HG03135 (cell line): ENCODE measurements around the gene NUDCD2.
"Not testable (repeated sequence)": the region's sequence is repeated elsewhere in the genome, so short reads cannot be mapped to it uniquely, and the experiment has no call there.

Source experiments
- ATAC-seq: cut with Tn5 transposase; IDR thresholded peaks from one replicate; pipeline ENCODE4 v1.9.1; 2021; ENCODE audit warnings: mild to moderate bottlenecking, moderate library complexity; ENCODE audit not compliant: unreplicated experiment

Gene NUDCD2

GRCh38 chr5:163473635-163474243, 13.8 kb upstream of the NUDCD2 start:
- no peak for ATAC-seq

DNA sequence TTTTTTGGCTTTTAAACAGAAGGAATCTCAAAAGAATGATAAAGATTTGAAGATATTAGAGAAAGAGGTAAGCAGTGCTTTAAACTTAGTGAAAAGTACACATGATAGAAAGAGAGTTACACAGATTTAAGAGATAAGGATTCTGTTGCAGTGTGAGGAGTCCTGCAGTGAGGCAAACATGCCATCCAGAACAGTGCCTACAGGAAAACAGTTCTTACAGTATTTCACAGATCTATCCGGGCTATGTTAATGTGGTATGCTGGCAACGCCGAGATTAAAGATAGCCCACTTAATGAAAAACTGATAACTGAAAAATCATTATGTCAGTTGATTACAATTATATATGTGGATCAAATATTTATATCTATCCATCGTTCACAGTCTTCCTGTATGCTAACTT, 7.8 kb upstream of the NUDCD2 start:
- no peak for ATAC-seq

- no peak for ATAC-seq
Measured at GRCh38 chr5:163463063-163463435, 3.1 kb upstream of the NUDCD2 start.

DNA sequence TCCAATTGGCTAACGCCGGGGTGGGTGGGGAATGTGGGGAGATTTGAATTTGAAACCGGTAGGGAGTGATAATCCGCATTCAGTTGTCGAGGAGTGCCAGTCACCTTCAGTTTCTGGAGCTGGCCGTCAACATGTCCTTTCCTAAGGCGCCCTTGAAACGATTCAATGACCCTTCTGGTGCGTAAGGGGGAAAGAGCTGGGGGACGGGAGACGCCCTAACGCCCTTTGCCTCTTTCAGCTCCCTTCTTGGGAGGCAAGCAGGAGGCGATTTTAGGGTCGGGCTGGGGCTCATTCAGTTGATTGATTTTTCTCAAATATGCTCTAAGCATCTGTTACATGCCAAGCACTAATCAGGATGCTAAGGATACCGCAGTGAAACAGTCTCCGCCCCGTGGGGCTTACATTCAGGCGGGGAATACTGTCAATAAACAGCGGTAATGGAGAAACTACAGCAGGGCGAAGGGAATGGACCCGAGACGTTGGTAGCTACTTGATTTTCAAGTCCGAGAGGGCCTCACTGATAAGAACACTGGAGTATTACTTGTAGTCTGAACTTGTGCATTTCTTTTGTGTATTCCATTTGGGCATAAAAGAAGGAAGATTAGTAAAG, 765 bp upstream of the NUDCD2 start, which contains the start of gene HMMR:
Gene HMMR (plus strand): TSS at position 71 of the 610 bp plus-strand sequence. CDS start 61 bp downstream, at position 132.
- peak; percentile 2 for ATAC-seq

DNA sequence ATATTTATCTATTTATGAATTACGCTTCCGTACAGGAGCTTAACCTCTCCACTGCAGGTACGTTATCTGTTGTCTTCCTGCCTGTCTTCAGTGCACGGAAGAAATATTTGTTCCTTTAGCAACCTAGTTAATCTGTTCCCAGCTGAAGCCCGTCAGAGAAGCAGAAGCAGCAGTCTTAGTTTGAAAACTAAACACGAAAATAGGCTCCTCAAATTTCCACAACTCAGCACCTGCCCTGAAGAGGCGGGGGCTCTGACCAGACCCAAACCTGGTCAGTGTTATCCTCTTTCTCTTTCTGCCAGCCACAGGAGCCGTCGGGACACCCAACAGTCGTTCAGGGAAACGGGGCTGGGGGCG, 462 bp downstream of the NUDCD2 start:
- peak; percentile 16 for ATAC-seq

DNA sequence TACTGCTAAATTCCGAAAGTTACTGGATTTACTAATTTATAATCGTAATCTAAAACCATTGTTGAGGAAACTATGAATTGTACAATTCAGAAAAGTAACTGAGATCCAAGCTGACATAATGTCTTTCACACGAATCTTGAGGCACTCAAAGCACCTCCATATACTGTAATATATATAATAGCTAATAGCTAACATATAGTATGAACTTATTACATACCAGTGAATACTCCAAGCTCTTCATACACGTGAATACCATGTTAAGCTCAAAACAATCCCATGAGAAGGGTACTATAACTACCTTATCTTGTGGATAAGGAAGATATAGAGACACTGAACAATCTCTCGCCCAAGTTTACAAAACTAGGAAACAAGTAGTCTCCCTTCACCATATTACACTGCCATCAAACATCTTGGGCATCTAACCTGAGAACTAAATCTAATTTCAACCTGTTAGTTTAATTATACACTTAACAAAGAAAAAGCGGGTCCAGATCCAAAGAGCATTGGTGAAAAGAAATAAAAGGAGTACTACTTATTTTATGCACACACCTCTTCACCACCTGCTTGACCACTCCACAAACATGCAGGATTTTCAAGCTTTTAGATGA, 1.0 kb downstream of the NUDCD2 start:
- ATAC-seq = no peak

- no peak for ATAC-seq
Measured at GRCh38 chr5:163456840-163457239, 3.1 kb downstream of the NUDCD2 start.

- ATAC-seq = no peak
Measured at GRCh38 chr5:163456029-163456589, 3.8 kb downstream of the NUDCD2 start.

DNA sequence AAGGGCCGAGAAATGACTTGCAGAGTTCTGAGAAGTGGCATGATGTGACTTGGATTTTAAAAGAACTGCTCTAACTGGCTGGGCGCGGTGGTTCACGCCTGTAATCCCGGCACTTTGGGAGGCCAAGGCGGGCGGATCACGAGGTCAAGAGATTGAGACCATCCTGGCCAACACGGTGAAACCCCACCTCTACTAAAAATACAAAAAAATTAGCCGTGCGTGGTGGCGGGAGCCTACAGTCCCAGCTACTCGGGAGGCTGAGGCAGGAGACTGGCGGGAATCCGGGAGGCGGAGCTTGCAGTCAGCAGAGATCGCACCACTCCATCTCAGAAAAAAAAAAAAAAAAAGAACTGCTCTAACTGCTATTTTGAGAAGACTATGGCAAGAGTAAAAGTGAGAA, 4.5 kb downstream of the NUDCD2 start:
- ATAC-seq = not testable (repeated sequence)

GRCh38 chr5:163453705-163454104, 6.2 kb downstream of the NUDCD2 start:
- no peak for ATAC-seq

GRCh38 chr5:163451489-163451888, 8.4 kb downstream of the NUDCD2 start:
- no peak for ATAC-seq

DNA sequence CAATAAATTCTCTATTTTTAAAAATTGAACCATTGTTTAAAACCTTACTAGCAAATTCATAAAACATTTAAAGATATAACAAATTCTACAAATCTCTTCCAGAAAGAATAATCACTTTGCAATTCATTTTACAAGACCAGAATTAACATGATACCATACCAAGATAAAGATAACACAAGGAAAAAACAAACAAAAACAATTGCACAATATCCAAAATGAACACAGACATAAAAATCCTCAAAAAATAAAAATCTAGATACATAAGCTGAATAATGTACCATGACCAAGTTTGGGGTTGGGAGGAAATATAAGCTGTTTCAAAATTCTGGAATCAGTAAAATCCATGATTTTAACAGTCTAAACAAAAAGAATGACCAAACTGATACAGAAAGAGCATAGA, 11.4 kb downstream of the NUDCD2 start:
- ATAC-seq = no peak

DNA sequence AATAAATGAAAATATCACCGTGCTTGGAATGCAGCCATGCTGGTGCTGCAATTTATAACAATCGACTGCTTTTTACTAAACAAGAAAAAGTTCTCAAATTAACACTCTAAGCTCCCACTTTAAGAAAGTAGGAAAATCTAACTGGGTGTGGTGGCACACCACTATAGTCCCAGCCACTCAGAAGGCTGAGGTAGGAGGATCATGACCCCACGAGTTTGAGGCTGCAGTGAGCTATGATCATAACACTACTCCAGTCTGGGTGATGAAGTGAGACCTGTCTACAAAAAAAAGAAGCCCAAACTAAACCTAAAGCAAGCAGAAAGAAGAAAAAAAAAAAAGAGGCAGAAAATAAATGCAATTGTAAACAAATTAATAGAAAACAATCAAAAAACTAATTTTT, 12.0 kb downstream of the NUDCD2 start:
- ATAC-seq = no peak

GRCh38 chr5:163447191-163447590, 12.7 kb downstream of the NUDCD2 start:
- no peak for ATAC-seq

GRCh38 chr5:163445345-163445744, 14.6 kb downstream of the NUDCD2 start:
- no peak for ATAC-seq

DNA sequence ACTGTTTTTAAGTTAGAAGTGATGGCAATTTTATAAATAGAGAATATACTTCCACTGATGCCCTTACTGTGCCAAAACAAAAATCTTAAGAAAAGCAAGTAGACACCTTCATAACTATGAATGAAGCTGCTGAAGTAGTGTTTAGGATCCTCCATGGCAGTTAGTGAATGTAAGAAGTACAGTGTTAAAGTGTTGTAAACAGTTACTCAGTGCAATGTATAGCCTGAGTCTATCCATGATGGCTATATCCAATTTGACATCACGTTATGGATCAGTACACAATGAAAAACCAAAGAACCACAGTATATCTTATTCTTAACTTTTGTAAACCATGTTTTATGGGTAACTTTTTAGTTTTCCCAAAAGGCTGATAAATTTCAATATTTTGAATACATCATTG, 15.4 kb downstream of the NUDCD2 start:
- ATAC-seq = no peak

GRCh38 chr5:163440954-163441353, 18.9 kb downstream of the NUDCD2 start:
- ATAC-seq = no peak

DNA sequence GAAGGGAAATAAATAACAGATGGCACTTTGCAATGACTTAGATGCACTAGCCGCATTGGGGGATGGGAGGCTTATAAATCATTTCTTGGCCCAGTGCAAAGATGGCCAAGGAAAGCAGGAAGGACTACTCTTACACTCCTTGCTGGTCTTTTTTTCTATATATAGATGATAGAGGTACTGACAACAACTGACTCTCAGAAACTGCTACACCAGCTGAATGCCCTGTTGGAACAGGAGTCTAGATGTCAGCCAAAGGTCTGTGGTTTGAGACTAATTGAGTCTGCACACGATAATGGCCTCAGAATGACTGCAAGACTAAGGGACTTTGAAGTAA, 20.8 kb downstream of the NUDCD2 start:
- ATAC-seq = no peak

- ATAC-seq = peak; percentile 99
Measured at GRCh38 chr5:163437309-163438182, 22.4 kb downstream of the NUDCD2 start, which contains the start of gene CCNG1. Gene CCNG1 (plus strand): TSS chr5:163437595. CDS start chr5:163439257, 1,662 bp downstream.

- no peak for ATAC-seq
Measured at GRCh38 chr5:163437011-163437308, 22.9 kb downstream of the NUDCD2 start.

- ATAC-seq = no peak
Measured at GRCh38 chr5:163436515-163436914, 23.4 kb downstream of the NUDCD2 start.
